HG02884 (cell line): Measurements from ENCODE around the gene PUM1.
"Not testable (repeated sequence)": the region's sequence is repeated elsewhere in the genome, so short reads cannot be mapped to it uniquely, and the experiment has no call there.

Source experiments
- ATAC-seq: cut with Tn5 transposase; IDR thresholded peaks from one replicate; pipeline ENCODE4 v1.9.1; 2021; ENCODE audit warnings: mild to moderate bottlenecking, moderate library complexity; ENCODE audit not compliant: unreplicated experiment

The PUM1 gene

DNA sequence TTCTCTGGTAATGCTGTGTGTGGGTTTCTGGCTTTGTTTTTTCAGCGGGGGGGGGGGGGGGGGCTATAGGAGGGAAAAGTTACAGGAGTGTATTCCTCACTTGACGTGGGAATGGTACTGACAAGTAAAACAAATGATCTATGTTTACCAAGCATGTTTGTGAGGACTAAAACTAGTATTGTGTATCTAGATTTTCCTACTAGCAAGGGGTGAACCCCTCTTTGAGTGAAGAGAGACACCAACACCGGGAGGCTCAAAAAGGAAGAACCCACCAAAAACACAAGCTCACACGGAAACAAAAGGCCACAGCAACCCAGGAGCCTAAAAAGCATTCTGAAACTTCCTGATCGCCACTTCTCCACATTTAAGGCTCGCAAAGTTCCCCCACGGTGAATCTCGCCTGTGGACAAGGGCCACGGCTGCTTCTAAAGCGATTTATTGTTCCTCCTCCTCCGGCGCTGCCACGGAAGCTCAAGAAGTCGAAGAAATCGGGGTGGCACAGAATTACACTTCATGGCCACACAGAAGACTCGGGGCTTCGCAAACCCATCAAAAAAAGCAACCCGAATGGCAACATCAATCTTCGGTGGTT lies 703 bp downstream of the PUM1 start:
- ATAC-seq: no peak

DNA sequence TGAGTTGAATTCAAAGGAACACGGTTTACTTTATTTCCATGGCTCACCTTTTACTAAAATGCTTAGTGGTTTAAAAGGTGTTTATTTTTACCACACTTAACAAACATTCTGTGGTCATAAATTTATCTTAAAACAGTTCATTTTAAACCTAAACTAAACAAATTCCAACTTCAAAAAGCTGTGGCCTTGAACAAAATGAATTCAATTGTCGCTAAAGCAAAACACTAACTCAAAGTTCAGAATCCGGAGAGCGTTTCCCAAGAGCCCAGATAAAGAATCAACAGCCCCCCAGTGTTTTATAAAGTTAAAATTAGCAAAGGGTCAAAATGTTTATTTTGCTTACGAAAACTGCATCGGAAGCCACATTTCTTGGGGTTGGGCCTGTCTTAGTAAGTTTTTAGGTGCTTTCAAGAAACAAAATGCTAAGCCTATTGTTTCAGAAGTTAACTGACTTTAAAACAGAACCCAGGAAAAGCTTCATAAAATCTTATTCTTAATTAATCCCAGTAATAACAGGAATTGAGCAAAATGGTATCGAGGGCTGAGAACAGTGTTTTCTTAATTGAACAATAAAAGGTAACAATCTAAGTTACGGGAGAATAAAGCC lies 1.3 kb downstream of the PUM1 start:
- no peak for ATAC-seq

DNA sequence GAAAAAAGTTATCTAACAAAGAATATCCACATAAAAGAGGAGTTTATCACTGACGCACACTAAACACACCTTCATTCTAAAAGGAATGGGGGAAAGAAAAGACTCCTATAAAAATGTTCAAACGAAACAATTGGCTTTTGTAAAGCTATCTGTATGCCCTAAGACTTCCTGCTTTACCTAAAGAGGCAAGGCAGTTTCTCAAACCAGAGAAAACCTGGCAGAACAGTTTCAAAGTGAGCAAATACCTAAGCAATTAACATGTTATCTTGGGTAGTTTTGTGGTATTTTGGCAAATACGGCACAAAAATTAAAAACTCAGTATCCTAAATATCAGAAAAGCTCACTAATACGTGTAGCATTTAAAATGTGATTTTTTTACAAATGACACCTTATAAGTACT lies 1.9 kb downstream of the PUM1 start:
- ATAC-seq: no peak

DNA sequence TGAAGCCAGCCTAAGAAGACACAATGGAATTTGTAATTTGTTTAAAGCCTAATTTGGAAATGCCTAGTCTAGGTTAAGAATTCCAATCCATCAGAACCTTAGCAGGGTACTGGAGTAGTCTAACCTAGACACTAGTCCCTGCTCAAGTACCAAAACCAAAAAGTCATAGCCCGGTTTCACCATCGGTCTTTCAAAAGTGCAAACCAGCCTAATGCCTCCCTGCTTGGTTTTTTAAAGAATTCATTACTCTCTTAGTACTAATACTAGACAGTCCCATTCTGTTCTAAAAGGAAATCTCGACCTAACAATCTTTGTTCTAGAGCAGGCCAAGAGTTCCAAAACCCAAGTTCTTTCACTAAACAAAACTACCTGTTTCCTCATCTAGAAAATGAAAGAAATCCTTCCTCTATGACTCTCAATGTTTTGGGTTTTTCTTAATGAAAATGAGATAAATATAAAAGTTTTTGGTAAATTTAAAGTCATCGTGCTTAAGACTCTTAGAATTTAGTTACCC lies 2.6 kb downstream of the PUM1 start:
- no peak for ATAC-seq

DNA sequence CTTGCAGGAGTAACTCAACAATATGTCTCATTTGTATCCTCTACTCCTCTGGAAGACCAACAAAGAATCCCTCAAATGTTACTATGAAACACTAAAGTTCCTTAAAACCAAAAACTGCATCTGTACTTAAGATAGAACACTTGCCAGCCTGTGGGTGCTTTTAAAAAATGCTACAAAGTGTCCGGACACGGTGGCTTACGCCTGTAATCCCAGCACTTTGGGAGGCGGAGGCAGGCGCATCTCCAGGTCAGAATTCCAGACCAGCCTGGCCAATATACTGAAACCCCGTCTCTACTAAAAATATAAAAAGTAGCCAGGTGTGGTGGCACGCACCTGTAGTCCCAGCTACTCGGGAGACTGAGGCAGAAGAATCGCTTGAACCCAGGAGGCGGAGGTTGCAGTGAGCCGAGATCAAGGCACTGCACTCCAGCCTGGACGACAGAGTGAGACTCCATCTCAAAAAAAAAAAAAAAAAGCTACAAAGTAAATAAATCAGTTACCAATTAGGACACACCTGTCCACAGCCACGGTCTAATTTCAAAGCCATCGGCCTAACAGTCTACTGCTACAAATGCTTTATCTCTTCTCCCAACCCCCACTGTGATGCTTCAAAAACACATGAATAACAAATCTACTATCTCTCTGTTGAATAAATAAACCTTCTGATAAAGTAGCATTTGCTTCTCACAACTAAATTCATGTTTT lies 3.2 kb downstream of the PUM1 start:
- not testable (repeated sequence) for ATAC-seq

DNA sequence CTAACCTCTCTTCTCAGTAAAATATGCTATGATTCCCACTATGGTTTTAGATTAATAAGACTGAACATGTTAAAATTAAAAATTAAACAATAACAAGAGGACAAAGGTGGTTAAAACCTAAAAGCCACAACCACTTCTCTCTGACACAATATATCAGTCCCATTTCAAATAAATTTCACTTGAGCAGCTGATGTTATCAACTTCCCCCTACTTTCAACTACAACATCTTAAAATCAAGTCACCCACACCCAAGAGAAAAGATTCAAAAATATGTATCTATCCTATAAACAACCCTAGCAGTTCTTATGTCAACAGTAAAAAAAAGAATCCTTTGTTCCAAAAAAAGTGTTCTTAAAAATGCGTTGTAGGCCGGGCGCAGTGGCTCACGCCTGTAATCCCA lies 7.5 kb downstream of the PUM1 start:
- no peak for ATAC-seq

DNA sequence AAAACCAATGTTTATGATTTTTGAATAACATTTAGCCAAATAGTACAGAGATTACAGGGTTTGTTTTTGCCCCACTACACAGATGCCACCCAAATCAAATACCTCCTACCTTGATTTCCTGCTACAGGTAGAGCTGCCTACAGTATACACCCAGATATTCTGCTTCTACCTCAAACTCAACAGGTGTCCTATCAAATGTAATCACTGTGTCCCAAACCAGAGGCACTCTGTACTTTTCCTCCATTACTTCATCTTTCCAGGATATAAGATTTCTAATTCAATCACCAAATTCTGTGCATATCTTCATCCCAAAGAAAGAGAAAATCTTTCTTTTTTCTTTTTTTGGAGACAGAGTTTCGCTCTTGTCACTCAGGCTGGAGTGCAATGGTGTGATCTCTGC lies 9.6 kb downstream of the PUM1 start:
- ATAC-seq: no peak

DNA sequence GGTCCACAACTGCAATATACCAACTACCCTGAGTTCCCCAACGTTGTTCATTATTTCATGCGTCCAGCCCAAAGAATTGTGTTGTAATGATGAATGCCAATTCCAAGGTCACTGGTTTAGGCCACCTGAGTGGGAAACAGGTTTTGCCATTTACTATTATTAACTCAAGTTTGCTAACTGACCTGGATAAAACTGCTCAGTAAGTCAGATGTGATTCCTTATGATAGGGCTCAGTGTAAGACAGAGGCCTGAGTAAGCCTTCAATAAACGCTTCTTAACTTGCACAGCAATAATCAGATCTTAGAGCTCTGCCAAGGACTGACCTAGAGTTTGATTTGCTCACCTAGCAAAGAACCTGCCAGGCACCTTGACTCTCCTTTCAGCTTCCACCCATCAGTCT lies 10.0 kb downstream of the PUM1 start:
- ATAC-seq: no peak

DNA sequence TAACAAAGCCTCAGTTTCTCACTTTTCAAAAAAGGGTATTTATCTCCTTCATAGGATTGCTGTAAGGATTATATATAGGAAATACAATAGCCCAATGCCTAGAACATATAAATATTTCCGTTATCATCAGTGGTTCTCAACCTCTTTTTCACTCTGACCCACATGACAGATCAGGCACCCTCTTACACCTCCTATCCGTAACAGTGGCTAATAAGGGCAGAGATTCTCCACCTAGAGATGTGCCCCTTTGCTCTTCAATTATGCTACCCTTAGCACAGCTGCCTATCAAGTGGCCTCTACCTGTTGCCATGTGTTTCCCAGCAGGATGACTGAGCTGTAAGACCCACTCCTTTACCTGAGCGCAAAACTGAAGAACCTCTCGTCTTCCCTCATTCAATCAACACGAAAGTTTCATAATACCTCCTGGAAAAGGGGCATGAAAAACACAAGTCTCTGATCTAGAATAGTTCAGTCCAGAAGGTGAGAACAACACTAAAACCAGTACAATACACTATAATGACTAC lies 10.5 kb downstream of the PUM1 start:
- ATAC-seq: no peak

DNA sequence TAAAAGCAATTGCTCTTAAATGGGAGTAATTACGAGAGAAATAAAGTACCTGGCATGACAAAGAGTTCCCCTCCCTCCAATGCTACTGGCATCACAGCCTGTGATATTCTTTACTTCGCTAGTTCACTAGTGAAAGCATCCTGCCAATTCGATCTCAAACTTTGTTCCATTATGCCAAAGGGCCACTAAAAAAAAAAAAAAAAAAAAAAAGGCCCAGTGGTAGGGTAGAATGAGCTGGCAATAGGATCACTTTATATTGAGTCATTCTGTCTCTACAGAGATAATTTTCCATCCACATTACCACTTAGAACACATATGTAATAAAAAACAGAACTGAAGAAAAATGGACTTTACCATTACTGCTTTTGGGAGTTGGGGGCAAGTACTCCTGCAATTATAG lies 11.2 kb downstream of the PUM1 start:
- no peak for ATAC-seq

DNA sequence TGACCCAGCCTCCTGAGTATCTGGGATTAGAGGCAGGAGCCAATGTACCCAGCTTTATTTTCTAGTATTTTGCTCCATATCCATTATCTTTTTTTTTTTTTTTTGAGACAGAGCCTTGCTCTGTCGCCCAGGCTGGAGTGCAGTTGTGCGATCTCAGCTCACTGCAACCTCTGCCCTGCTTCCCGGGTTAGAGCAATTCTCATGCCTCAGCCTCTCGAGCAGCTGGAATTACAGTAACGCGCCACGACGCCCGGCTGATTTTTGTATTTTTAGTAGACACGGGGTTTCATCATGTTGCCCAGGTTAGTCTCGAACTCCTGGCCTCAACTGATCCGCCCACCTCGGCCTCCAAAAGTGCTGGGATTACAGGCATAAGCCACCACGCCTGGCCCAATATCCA lies 12.9 kb downstream of the PUM1 start:
- not testable (repeated sequence) for ATAC-seq

DNA sequence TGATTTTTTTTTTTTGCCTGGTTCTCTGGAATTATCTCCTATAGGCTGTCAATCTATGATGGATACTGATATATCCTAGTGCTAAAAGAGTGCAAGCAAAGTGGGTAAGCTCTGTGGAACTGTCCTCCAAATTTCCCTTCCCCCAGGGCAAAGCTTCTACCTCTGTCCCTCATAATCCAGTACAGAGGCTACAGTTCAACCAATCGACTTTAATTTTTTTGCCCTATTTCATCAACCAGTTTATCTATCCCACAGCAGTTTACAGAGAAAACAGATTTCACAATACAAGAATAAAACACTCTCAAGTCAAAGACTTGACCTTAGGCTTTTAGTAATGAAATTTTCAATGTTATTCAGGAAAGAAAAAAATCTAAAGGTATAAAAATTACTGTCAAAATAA lies 13.9 kb downstream of the PUM1 start:
- no peak for ATAC-seq

DNA sequence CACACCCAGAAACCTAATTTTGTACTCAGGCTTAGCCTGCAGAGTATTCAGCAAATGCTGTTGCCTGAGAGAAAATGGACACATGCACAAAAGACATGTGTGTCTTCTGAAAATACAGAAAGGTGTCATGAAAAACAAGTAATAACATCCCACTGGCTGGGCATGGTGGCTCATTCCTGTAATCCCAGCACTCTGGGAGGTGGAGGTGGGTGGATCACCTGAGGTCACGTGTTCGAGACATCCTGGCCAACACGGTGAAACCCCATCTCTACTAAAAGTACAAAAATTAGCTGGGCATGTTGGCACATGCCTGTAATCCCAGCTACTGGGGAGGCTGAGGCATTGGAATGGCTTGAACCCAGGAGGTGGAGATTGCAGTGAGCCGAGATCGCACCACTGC lies 18.0 kb downstream of the PUM1 start:
- ATAC-seq: not testable (repeated sequence)

DNA sequence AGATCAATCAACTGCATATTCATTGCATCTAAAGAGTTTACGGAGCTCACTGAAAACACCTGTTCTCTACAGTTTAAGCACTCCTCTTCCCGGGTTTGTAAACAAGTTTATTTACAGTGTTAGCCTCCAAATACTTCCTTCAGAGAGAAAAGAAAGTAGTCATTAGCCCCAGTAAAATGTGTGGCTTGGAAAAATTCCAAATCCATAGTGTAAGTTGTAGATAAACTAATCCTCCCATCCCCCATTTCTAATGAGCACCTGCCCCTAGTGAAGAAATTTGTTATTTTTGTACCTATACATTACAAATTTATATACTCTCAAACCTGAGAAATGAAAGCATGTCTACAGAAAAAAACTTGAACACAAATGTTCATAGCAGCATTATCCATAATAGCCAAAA lies 21.9 kb downstream of the PUM1 start:
- no peak for ATAC-seq

DNA sequence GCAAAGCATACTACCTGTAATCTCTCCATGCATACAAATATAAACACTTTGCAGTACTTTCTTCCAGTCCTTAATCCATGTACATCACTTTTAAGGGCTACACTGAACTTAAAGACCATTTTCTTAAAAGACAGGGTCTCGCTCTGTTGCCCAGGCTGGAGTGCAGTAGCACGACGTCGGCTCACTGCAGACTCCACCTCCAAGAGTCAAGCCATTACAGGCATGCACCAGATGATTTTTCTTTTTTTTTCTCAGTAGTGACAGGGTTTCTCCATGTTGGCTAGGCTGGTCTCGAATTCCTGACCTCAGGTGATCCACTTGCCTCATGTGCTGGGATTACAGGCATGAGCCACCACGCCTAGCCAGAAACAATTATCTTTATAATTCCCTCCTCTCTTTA lies 22.9 kb downstream of the PUM1 start:
- ATAC-seq: no peak

DNA sequence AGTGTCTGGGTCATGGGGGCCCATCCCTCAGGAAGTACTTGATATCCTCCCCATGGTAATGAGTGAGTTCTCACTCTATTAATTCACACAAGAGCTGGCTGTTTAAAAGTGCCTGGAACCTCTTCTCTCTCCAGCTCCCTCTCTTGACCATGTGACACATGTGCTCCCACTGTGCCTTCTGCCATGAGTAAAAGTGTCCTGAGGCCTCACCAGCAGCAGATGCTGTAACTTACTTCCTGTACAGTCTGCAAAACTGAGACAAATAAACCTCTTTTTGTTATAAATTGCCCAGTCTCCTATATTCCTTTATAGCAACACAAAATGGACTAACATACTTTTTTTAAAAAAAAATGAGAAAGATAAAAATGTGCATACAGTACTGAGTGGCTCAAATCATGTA lies 24.0 kb downstream of the PUM1 start:
- no peak for ATAC-seq

DNA sequence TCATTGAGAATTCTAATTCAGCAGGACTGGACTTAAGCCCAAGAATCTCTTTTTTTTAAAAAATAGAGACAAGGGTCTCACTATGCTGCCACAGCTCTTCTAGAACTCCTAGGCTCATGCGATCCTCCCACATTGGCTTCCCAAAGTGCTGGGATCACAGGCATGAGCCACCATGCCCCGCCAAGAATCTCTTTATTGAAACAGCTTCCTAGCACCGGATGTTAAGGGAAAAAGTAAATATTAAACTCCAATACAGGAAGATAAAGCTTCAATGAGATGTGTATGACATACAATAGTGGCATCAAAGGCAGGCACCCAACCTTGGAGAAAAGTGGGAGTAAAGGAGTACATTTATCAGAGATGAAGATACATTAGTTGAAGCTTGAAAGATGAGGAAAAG lies 25.5 kb downstream of the PUM1 start:
- ATAC-seq: no peak

DNA sequence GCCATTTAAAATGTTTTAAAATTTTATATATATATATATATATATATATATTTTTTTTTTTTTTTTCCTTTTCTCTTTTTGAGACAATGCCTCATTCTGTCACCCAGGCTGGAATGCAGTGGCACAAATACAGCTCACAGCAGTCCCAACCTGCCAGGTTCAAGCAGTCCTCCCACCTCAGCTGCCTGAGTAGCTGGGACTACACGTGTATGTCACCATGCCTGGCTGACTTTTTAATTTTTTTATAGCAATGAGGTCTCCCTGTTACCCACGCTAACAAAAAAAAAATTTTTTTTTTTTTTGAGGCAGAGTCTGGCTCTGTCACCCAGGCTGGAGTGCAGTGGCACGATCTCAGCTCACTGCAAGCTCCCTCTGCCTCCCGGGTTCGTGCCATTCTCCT lies 26.6 kb downstream of the PUM1 start:
- ATAC-seq: not testable (repeated sequence)

DNA sequence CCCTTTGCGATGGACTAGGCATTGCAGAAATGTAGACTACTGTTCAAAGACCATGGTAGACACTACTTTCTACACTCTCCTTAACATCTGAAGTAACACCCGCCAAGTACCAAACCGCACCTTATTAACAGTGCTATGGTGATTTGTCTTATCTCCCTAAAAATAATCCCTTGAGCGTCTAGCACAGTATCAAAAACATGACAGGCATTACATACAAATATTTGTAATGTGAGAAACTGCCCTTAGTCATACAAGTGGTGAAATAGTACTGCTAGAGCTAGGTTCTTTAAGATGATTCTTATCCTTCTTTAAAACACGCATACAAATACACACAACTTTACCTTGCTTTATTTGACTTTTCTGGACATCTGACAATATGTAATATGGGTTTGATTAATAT lies 27.2 kb downstream of the PUM1 start:
- no peak for ATAC-seq

DNA sequence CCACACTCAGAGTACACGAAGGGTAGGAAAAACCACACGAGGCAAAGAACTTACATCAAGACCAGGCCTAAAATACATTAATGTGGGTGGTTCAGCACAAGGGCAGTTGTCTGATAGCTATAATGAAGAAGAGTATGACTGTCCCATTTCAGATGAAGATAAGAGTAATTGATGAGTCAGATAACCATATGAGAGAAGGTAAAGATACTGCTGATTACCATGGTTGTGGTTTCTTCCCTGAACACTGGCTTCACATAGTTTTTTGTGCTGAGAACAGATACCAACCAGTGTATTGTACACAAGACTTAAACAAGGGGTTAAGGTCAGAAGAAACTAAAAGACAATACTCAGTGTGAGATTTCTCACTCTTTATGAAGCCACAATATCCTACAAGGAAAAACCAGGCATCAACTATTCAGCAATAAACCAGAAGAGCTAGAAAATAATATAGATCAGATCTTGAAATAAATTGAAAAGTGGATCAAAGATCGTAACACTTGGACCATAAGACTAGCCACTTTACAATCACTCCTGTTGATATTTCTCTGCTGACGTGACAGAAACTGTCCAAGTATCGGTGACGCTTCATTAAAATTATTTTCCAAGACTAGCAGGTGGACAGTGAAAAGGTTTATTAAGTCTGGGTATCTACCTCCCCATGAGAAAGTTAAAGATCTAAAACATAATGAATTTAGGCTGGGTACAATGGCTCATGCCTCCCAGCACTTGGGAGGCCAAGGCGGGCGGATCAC lies 28.6 kb downstream of the PUM1 start:
- ATAC-seq: no peak

DNA sequence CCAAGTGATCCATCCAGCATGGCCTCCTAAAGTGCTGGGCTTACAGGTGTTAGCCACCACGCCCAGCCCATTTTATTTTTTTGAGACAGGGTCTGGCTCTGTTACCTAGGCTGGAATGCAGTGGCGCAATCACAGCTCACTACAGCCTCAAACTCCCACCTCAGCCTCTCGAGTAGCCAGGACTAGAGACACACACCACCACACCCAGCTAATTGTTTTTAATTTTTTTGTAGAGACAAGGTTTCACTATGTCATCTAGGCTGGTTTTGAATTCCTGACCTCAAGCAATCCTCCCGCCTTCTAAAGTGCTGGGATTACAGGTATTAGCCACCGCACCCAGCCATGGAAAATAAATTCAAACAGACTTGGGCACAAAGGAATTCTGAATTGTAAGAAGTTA lies 31.9 kb downstream of the PUM1 start:
- ATAC-seq: no peak
